ENCODE data around the gene PLXNA4.

DNA sequence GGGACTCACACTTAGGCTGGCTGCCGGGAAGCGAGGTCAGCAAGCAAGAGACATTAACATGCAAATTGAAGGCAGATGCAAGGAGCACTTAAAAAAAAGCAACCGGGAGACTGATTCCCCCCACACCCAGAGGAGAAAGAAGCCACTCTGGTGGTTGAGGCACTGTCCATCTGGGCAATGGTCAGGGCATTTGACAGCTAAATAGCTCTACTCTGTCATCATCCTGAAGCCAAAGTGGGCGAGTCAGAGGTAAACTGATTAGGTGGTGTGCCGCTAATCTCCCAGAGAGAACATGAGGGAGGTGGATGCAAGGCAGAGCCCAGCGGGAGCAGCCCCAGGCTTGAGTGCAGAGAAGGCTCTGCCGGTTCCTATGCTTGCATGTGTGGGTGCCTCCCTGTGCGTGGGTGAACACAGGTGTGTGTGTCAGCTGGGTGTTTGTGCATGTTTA lies 100.6 kb downstream of the PLXNA4 start:
- TF ChIP-seq, protein P1, sequence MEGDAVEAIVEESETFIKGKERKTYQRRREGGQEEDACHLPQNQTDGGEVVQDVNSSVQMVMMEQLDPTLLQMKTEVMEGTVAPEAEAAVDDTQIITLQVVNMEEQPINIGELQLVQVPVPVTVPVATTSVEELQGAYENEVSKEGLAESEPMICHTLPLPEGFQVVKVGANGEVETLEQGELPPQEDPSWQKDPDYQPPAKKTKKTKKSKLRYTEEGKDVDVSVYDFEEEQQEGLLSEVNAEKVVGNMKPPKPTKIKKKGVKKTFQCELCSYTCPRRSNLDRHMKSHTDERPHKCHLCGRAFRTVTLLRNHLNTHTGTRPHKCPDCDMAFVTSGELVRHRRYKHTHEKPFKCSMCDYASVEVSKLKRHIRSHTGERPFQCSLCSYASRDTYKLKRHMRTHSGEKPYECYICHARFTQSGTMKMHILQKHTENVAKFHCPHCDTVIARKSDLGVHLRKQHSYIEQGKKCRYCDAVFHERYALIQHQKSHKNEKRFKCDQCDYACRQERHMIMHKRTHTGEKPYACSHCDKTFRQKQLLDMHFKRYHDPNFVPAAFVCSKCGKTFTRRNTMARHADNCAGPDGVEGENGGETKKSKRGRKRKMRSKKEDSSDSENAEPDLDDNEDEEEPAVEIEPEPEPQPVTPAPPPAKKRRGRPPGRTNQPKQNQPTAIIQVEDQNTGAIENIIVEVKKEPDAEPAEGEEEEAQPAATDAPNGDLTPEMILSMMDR (IDR thresholded peaks at IDR 0.05), result no peak
- TF ChIP-seq POLR2A (IDR thresholded peaks at IDR 0.05), result no peak

Measured in lower leg skin (tissue), 3 donors.